PC-9 (cell line): ENCODE results near the gene UBN1. TPM values are rescaled to one million over a fixed set of nuclear protein-coding genes. Genes with fewer than 3 reads are reported as not detected.
A peak's percentile ranks its signal among the peaks of the same experiment; 100 is the strongest.

Experiments used
- Bru-seq: library from RNA; stranded (reverse); fragments of 400-500 nt; gene quantifications from one replicate; lab custom pipeline; 2021; lab: Mats Ljungman, UMichigan
- BruChase-seq, 2 experiments: library from RNA; stranded (reverse); fragments of 400-500 nt; gene quantifications; one replicate each; lab custom pipeline; 2021; lab: Mats Ljungman, UMichigan
- BruUV-seq: library from RNA; stranded (reverse); fragments of 400-500 nt; replicated peaks from 2 replicates; lab custom pipeline; 2021; lab: Mats Ljungman, UMichigan
- CTCF ChIA-PET: fragments of 300-600 bp; sonication (Branson Sonifier 250); formaldehyde crosslinking; loops from one replicate; lab custom pipeline; 2022; ENCODE audit warnings: antibody characterized with exemption; lab: Charles Lee
- POLR2A ChIA-PET: fragments of 300-600 bp; sonication (Branson Sonifier 250); formaldehyde crosslinking; loops from one replicate; lab custom pipeline; 2022; ENCODE audit warnings: antibody characterized with exemption; ENCODE audit not compliant: unreplicated experiment; lab: Charles Lee
- DNase-seq, 2 experiments: peaks; one replicate each; pipeline versions ENCODE4 v3.0.0 to v3.0.0-alpha.2; 2015 to 2022; ENCODE audit warnings: mixed read lengths in 1 of 2
- H2AFZ ChIP-seq: fragments of 200-600 bp; sonication (generic); 2 replicates; pipeline ENCODE4 v1.8.1; 2017; ENCODE audit warnings: antibody characterized with exemption
- H3F3A ChIP-seq: fragments of 200-600 bp; sonication (generic); 2 replicates; pipeline ENCODE4 v1.8.1; 2017; ENCODE audit warnings: antibody characterized with exemption, mild to moderate bottlenecking, low read depth; ENCODE audit not compliant: insufficient read depth
- H3K27ac ChIP-seq: fragments of 200-600 bp; sonication (generic); 2 replicates; pipeline ENCODE4 v1.6.1; 2016; ENCODE audit warnings: mixed run types
- H3K27me3 ChIP-seq: fragments of 200-600 bp; sonication (generic); 2 replicates; pipeline ENCODE4 v1.6.1; 2016; ENCODE audit warnings: low read depth, mixed run types; ENCODE audit not compliant: insufficient read depth
- H3K36me3 ChIP-seq: fragments of 200-600 bp; sonication (generic); 2 replicates; pipeline ENCODE4 v1.6.1; 2016; ENCODE audit warnings: low read depth, mixed run types
- H3K4me1 ChIP-seq: fragments of 200-600 bp; sonication (generic); replicated peaks from 2 replicates; pipeline ENCODE4 v1.6.1; 2016; ENCODE audit warnings: mixed run types; ENCODE audit not compliant: insufficient read depth
- H3K4me2 ChIP-seq: fragments of 200-600 bp; sonication (generic); 2 replicates; pipeline ENCODE4 v1.6.1; 2017; ENCODE audit warnings: mixed run types
- H3K4me3 ChIP-seq: fragments of 200-600 bp; sonication (generic); 2 replicates; pipeline ENCODE4 v1.6.1; 2016; ENCODE audit warnings: mixed run types
- H3K79me2 ChIP-seq: fragments of 200-600 bp; sonication (generic); 2 replicates; pipeline ENCODE4 v1.6.1; 2017; ENCODE audit warnings: low read depth, mixed run types
- H3K9me2 ChIP-seq: fragments of 200-600 bp; sonication (generic); 2 replicates; pipeline ENCODE4 v1.8.1; 2017; ENCODE audit warnings: mild to moderate bottlenecking; ENCODE audit not compliant: insufficient read depth
- H3K9me3 ChIP-seq: fragments of 200-600 bp; sonication (generic); 2 replicates; pipeline ENCODE4 v1.8.1; 2016; ENCODE audit warnings: low read depth; ENCODE audit not compliant: insufficient read depth
- H4K20me1 ChIP-seq: fragments of 200-600 bp; sonication (generic); 2 replicates; pipeline ENCODE4 v1.8.1; 2017; ENCODE audit not compliant: insufficient read depth
- CTCF ChIP-seq: fragments of 200-600 bp; sonication (generic); conservative IDR thresholded peaks from 2 replicates; pipeline ENCODE4 v1.6.1; 2017; ENCODE audit warnings: mixed run types, antibody characterized with exemption, mild to moderate bottlenecking, moderate library complexity
- EZH2 ChIP-seq: fragments of 200-600 bp; sonication (generic); IDR thresholded peaks from 2 replicates; pipeline ENCODE4 v1.8.0; 2017; ENCODE audit warnings: antibody characterized with exemption, low read depth
- intact Hi-C: fragments of 100-400 bp; cut with micrococcal nuclease; formaldehyde crosslinking; loops from one replicate; pipeline ENCODE4 v1.10.0; 2022; ENCODE audit not compliant: unreplicated experiment
- long read RNA-seq: library from polyadenylated mRNA; stranded (forward); transcript quantifications from one replicate; pipeline ENCODE4 v2.0.0, GENCODE V29; 2022
- total RNA-seq: library from RNA; stranded (reverse); gene quantifications from 2 replicates; pipeline ENCODE4 v1.2.3, GENCODE V29; 2021

The UBN1 gene
- 42.7 and 44.1 TPM in 2 replicates for total RNA-seq
- Bru-seq, nascent RNA = percentile 83 among the genes with signal in this experiment
- percentile 85 among the genes with signal in this experiment for BruChase-seq, experiment 1, labeled RNA remaining after a 2-hour chase
- BruChase-seq, experiment 2, labeled RNA remaining after a 6-hour chase = percentile 88 among the genes with signal in this experiment
- long read RNA-seq, full-length matches to known transcripts = 5 of 67 reads
- long read RNA-seq, partial matches to known transcripts = 38 of 67 reads
- long read RNA-seq, other reads (novel, unspliced or antisense) = 24 of 67 reads

GRCh38 chr16:4846901-4847773, at the start of gene UBN1, which contains the start of gene GLYR1:
Gene UBN1, plus strand, starts transcription at chr16:4847481. Its CDS starts 5,437 bp downstream, at chr16:4852918.
Gene GLYR1, minus strand, starts transcription at chr16:4847288. Its CDS starts 23 bp downstream, at chr16:4847265.
- Histone ChIP-seq H3K36me3 (peaks cover 23% of the 10 kb centered on the region), H3K4me2 (peak within 1 kb of the TSS; percentile 93), H3F3A (peaks cover 51% of the 10 kb centered on the region), H4K20me1 (peaks cover 29% of the 10 kb centered on the region), H3K79me2 (peaks cover 86% of the 10 kb centered on the region), H3K4me1 (peaks cover 48% of the 10 kb centered on the region), H3K9me3 (no peaks in the 10 kb centered on the region), H3K9me2 (no peaks in the 10 kb centered on the region), H3K4me3 (peak within 1 kb of the TSS; percentile 94), H3K27ac (0 out of 2 replicates have a peak within 1 kb of the TSS, but pooled peaks have one; percentile 16), H2AFZ (peak within 1 kb of the TSS; percentile 74), H3K27me3 (no peaks in the 10 kb centered on the region)
- peak; percentile 89 to 100 for DNase-seq
- TF ChIP-seq CTCF = no peak
- TF ChIP-seq EZH2 = no peak
- POLR2A ChIA-PET = interaction anchor here (0.6 to 0.7 kb wide), 3 partner anchors 111 to 251 kb away, joined by 3 to 7 read pairs (median 4); partner anchors contain the start of gene SEC14L5
- BruUV-seq = no TSS peak
- CTCF ChIA-PET = no interaction called here
- intact Hi-C loops = loop anchor here (1.0 to 2.0 kb wide), 3 partner anchors 36 to 109 kb away; no protein-coding TSS in a partner anchor

DNA sequence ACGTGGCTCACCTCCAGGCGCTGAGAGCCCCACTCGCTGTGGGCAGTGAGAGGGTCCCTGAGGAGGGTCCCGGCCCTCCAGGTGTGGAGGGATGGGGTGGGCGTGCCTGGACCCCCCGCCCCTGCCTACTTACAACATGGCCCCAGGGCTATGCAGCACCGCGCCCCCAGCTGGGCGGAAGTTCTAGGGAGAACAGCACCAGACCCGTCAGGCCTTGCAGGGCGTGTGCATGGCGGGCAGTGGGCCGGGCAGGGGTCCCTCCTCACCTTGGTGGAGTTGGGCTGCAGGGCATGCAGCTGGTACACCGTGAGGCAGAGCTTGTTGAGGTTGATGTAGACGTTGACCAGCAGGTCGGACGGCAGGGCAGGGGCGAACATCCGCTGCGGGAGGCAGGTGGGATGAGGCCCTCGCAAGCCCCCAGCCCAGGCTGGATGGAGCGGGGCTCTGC, 49.5 kb upstream of the UBN1 start:
- H3K4me2 ChIP-seq = no peak overlapping the region
- no peaks in the 10 kb centered on the region for H3K27me3 ChIP-seq
- peaks cover 25% of the 10 kb centered on the region for H3K79me2 ChIP-seq
- no peak overlapping the region for H2AFZ ChIP-seq
- no peak for TF ChIP-seq EZH2
- no peak for TF ChIP-seq CTCF
- no peaks in the 10 kb centered on the region; the same call in 1 of the 2 replicates for H3K36me3 ChIP-seq
- H3K4me1 ChIP-seq = peaks cover 27% of the 10 kb centered on the region
- intact Hi-C loops = no loop called here
- no peak for DNase-seq
- H3K4me3 ChIP-seq = no peak overlapping the region
- H3K9me3 ChIP-seq = no peaks in the 10 kb centered on the region
- H4K20me1 ChIP-seq = no peaks in the 10 kb centered on the region
- POLR2A ChIA-PET = no interaction called here
- H3K9me2 ChIP-seq = no peaks in the 10 kb centered on the region
- H3K27ac ChIP-seq = no peak overlapping the region
- peaks cover 23% of the 10 kb centered on the region for H3F3A ChIP-seq
- no TSS peak for BruUV-seq
- CTCF ChIA-PET = no interaction called here

- CTCF ChIA-PET = no interaction called here
- BruUV-seq = no TSS peak
Observed at GRCh38 chr16:4798456-4798855, 48.8 kb upstream of the UBN1 start.

More at GRCh38 chr16:4798456-4798855, 48.8 kb upstream of the UBN1 start:
- Histone ChIP-seq H3K4me1 (peaks cover 31% of the 10 kb centered on the region), H3F3A (peaks cover 25% of the 10 kb centered on the region), H4K20me1 (no peaks in the 10 kb centered on the region), H3K27ac (no peak overlapping the region), H3K9me3 (no peaks in the 10 kb centered on the region), H2AFZ (no peak overlapping the region), H3K27me3 (no peaks in the 10 kb centered on the region), H3K36me3 (no peaks in the 10 kb centered on the region; the same call in 1 of the 2 replicates), H3K4me3 (no peak overlapping the region), H3K4me2 (no peak overlapping the region), H3K9me2 (no peaks in the 10 kb centered on the region), H3K79me2 (peaks cover 25% of the 10 kb centered on the region)
- TF ChIP-seq CTCF (no peak), EZH2 (no peak)
- intact Hi-C loops = no loop called here
- DNase-seq = no peak
- POLR2A ChIA-PET = interaction anchor here (0.6 kb wide), 2 partner anchors 10 to 64 kb away, joined by 3 to 4 read pairs; partner anchors contain the start of gene DNAAF8
